HepG2 (cell line): Measurements from ENCODE around the gene MLH1. TPM values are rescaled to one million over a fixed set of nuclear protein-coding genes. Genes with fewer than 3 reads are reported as not detected.

ENCODE experiments used
- ATAC-seq: fragments of 200-7000 bp; cut with Tn5 transposase; 3 replicates; pipeline ENCODE4 v1.9.1; 2020; ENCODE audit warnings: mild to moderate bottlenecking, moderate library complexity
- BruUV-seq: library from RNA; stranded (reverse); fragments of 400-500 nt; replicated peaks from 2 replicates; lab custom pipeline; 2021; lab: Mats Ljungman, UMichigan
- CTCF ChIA-PET: fragments of 300-600 bp; formaldehyde crosslinking; extraction: SDS; loops from one replicate; lab custom pipeline; 2021; ENCODE audit warnings: low total read pairs, inconsistent platforms, low intra/inter-chr PET ratio; lab: Yijun Ruan, JAX
- POLR2A ChIA-PET: fragments of 350-600 bp; sonication (Branson Sonifier 250); formaldehyde crosslinking; loops from one replicate; lab custom pipeline; 2020; ENCODE audit warnings: antibody characterized with exemption, inconsistent platforms; lab: Yijun Ruan, JAX
- DNase-seq: peaks from one replicate; pipeline ENCODE4 v3.0.0-alpha.2; 2015; ENCODE audit warnings: low spot score
- FAIRE-seq: peaks from 3 replicates; lab custom pipeline; 2011; peaks lifted over from hg19 to GRCh38; lab: Jason Lieb, UNC
- H2AFZ ChIP-seq: one replicate; pipeline ENCODE4 v1.6.1; 2011; ENCODE audit warnings: low read length, inconsistent platforms
- H3K27ac ChIP-seq: fragments of 300-600 bp; 3 replicates; pipeline ENCODE4 v1.8.0; 2011; ENCODE audit warnings: mixed run types, mild to moderate bottlenecking, mixed read lengths, low read length, inconsistent platforms; ENCODE audit not compliant: insufficient read depth; ENCODE audit errors: extremely low read length
- H3K27me3 ChIP-seq, 2 experiments: fragments of 200-600 bp in 1 of 2; 2 replicates in 1 of 2; 3 replicates in 1 of 2; pipeline versions ENCODE4 v1.6.0 to v1.8.0; 2011; ENCODE audit warnings: low read length in 2 of 2, mild to moderate bottlenecking in 2 of 2, moderate library complexity in 2 of 2, inconsistent platforms in 1 of 2; ENCODE audit not compliant: insufficient read depth in 2 of 2, control insufficient read depth in 1 of 2
- H3K36me3 ChIP-seq, 2 experiments: fragments of 200-600 bp in 1 of 2; replicated peaks in 1 of 2; 2 replicates in 1 of 2; 3 replicates in 1 of 2; pipeline versions ENCODE4 v1.5.1 to v1.8.0; 2011; ENCODE audit warnings: low read length in 2 of 2, inconsistent platforms in 1 of 2; ENCODE audit not compliant: insufficient read depth in 2 of 2, control insufficient read depth in 1 of 2
- H3K4me1 ChIP-seq: 2 replicates; pipeline ENCODE4 v1.5.1; 2012; ENCODE audit warnings: low read length, inconsistent platforms; ENCODE audit not compliant: insufficient read depth
- H3K4me2 ChIP-seq: 2 replicates; pipeline ENCODE4 v1.6.0; 2011; ENCODE audit warnings: low read depth, low read length, inconsistent platforms
- H3K4me3 ChIP-seq, 3 experiments: fragments of 200-600 bp in 1 of 3; sonication (generic), shearing (Covaris generic) in 1 of 3; replicated peaks in 1 of 3; 2 replicates each; pipeline ENCODE4 v1.5.1; 2011 to 2016; ENCODE audit warnings: low read length in 3 of 3, inconsistent platforms in 2 of 3, low read depth in 2 of 3, mild to moderate bottlenecking in 2 of 3, control low read depth in 1 of 3, mixed read lengths in 1 of 3; ENCODE audit not compliant: insufficient read depth in 1 of 3
- H3K79me2 ChIP-seq: one replicate; pipeline ENCODE4 v1.6.1; 2011; ENCODE audit warnings: low read length, inconsistent platforms; ENCODE audit not compliant: insufficient read depth
- H3K9ac ChIP-seq: 2 replicates; pipeline ENCODE4 v1.6.0; 2011; ENCODE audit warnings: mild to moderate bottlenecking, low read depth, low read length, inconsistent platforms; ENCODE audit not compliant: insufficient read depth
- H3K9me3 ChIP-seq: 2 replicates; pipeline ENCODE4 v1.5.1; 2012; ENCODE audit warnings: mild to moderate bottlenecking, low read length
- H4K20me1 ChIP-seq: 2 replicates; pipeline ENCODE4 v1.6.0; 2011; ENCODE audit warnings: inconsistent platforms, mild to moderate bottlenecking, low read length, moderate library complexity; ENCODE audit not compliant: insufficient read depth
- CHD4 ChIP-seq: fragments of 200-600 bp; sonication (generic); IDR thresholded peaks from 2 replicates; pipeline ENCODE4 v1.7.0; 2017; ENCODE audit warnings: mild to moderate bottlenecking, low read length, borderline replicate concordance
- GPN1 ChIP-seq: sonication (generic); formaldehyde crosslinking; IDR thresholded peaks from 2 replicates; pipeline ENCODE4 v1.5.1; 2020; ENCODE audit warnings: missing genetic modification reagents, borderline replicate concordance
- IKZF1 ChIP-seq: fragments of 450-650 bp; IDR thresholded peaks from 2 replicates; pipeline ENCODE4 v1.7.1; 2016
- TFDP1 ChIP-seq: IDR thresholded peaks from 2 replicates; pipeline ENCODE4 v1.6.1; 2016; ENCODE audit warnings: missing compliant biosample characterization, missing genetic modification reagents, borderline replicate concordance
- WIZ ChIP-seq: sonication (generic); formaldehyde crosslinking; IDR thresholded peaks from 2 replicates; pipeline ENCODE4 v1.5.1; 2020; ENCODE audit warnings: mild to moderate bottlenecking, missing genetic modification reagents
- ZHX2 ChIP-seq, 2 experiments: sonication (generic) in 1 of 2; formaldehyde crosslinking in 1 of 2; IDR thresholded peaks; 2 replicates each; pipeline versions ENCODE4 v1.6.1 to v1.9.0; 2014 to 2022; ENCODE audit warnings: antibody characterized with exemption in 1 of 2, borderline replicate concordance in 1 of 2, inconsistent platforms in 1 of 2, low read depth in 1 of 2, missing genetic modification reagents in 1 of 2
- ZSCAN29 ChIP-seq: sonication (generic); formaldehyde crosslinking; conservative IDR thresholded peaks from 2 replicates; pipeline ENCODE4 v1.4.0; 2020; ENCODE audit warnings: mild to moderate bottlenecking, missing genetic modification reagents
- WGBS: methylation state at CpG from one replicate; pipeline ENCODE4 v1.1.6; 2017; ENCODE audit warnings: low lambda C conversion rate; 5-methylcytosine and 5-hydroxymethylcytosine counted together
- in situ Hi-C: cut with HindIII; loops from 2 replicates; pipeline ENCODE4 v1.10.0; 2017; ENCODE audit warnings: low pct_unique_long_range_greater_than_20kb; ENCODE audit not compliant: extremely low pct_ligation_motif_present
- intact Hi-C: fragments of 100-400 bp; cut with micrococcal nuclease; formaldehyde crosslinking; loops from one replicate; pipeline ENCODE4 v1.10.0; 2022; ENCODE audit not compliant: unreplicated experiment
- polyA plus RNA-seq, 8 experiments: library from polyadenylated mRNA; depleted of rRNA in 3 of 8; stranded (reverse) in 7 of 8; unstranded in 1 of 8; fragments of >200 nt; fragmentation: Illumina TruSeq in 4 of 8; extraction: Trizol in 4 of 8; gene quantifications; 2 replicates each; pipeline versions ENCODE4 v1.2.1 to v1.2.3, GENCODE V29; 2011 to 2016; ENCODE audit warnings: low read depth in 4 of 8, missing spikeins in 1 of 8, mixed read lengths in 1 of 8; ENCODE audit not compliant: insufficient read depth in 1 of 8
- total RNA-seq, 5 experiments: library from RNA; depleted of rRNA; stranded (reverse); fragments of >200 nt; fragmentation: Illumina TruSeq; extraction: Trizol; gene quantifications; 2 replicates each; pipeline ENCODE4 v1.2.3, GENCODE V29; 2016; ENCODE audit warnings: low read depth in 1 of 5

Gene MLH1
- total and polyA plus RNA-seq, 2 of the 13 experiments (the other 11 are each of a cell fraction or from before 2014, with no cell fraction given) = 29.5 to 70.8 TPM

GRCh38 chr3:37025561-37026335 lies 32.4 kb downstream of the MLH1 start (continued):
- TF ChIP-seq ZHX2 (IDR thresholded peaks at IDR 0.05; ENCODE audit: low read depth) = no peak
- no peak for TF ChIP-seq ZHX2 (CRISPR knock-in tag; IDR thresholded peaks at IDR 0.05; ENCODE audit: borderline replicate concordance)
- TF ChIP-seq IKZF1 = no peak
- TF ChIP-seq CHD4 = no peak

DNA sequence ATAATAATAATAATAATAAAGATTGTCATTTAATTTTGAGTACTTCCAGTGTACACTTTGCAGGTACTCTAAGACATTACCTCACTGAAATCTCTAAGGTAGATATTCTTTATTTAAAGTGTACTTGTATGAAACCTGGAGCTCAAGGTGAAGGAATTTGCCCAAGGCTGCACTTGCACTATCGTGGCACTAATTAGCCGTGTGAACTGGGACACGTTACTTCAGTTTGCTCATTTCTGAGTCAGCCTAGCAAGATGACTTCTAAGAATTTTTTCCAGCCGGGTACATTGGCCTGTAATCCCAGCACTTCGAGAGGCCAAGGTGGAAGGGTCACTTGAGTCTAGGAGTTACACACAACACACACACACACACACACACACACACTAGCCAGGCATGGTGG lies 33.5 kb downstream of the MLH1 start:
- FAIRE-seq (no peak), ATAC-seq (no peak)
- Histone ChIP-seq H3K4me2 (no peak overlapping the region), H3K4me1 (no peaks in the 10 kb centered on the region), H4K20me1 (no peaks in the 10 kb centered on the region), H3K9ac (no peak overlapping the region)
- in situ Hi-C loops (loop anchor here (10.0 kb wide), 1 partner anchor 188 kb away; no protein-coding TSS in a partner anchor), intact Hi-C loops (loop anchor here (5.0 kb wide), 1 partner anchor 235 kb away; no protein-coding TSS in a partner anchor)
- CTCF ChIA-PET = no interaction called here
- WGBS = 97% methylated on average over 4 of the region's 5 CpGs
- POLR2A ChIA-PET = no interaction called here
- no peak for TF ChIP-seq ZSCAN29 (CRISPR knock-in tag)
- no peak for TF ChIP-seq IKZF1
- no peak for TF ChIP-seq WIZ (CRISPR knock-in tag)
- TF ChIP-seq TFDP1 = no peak
- TF ChIP-seq GPN1 (CRISPR knock-in tag) = no peak
- TF ChIP-seq, all 625 proteins: peak for 0
- 0 out of 2 replicates have a peak, but pooled peaks cover 4% of the 10 kb centered on the region for H3K9me3 ChIP-seq
- DNase-seq = no peak
- no peak overlapping the region for H3K4me3 ChIP-seq
- H2AFZ ChIP-seq = no peak overlapping the region
- no peaks in the 10 kb centered on the region for H3K27me3 ChIP-seq
- peaks cover 24 to 74% of the 10 kb centered on the region in 2 experiments for H3K36me3 ChIP-seq
- H3K27ac ChIP-seq = no peak overlapping the region
- no TSS peak for BruUV-seq
- H3K79me2 ChIP-seq = no peaks in the 10 kb centered on the region
